GM12875 (cell line): ENCODE results near the gene DPH6.
"Not testable (repeated sequence)": the region's sequence is repeated elsewhere in the genome, so short reads cannot be mapped to it uniquely, and the experiment has no call there.

Source experiments
- H3K4me3 ChIP-seq: one replicate; pipeline ENCODE4 v1.5.1; 2011; ENCODE audit warnings: low read depth, low read length, control low read depth
- TF ChIP-seq, protein P1 (sequence below): IDR thresholded peaks from 2 replicates; pipeline ENCODE4 v1.5.1; 2011; ENCODE audit warnings: low read depth, mild to moderate bottlenecking, control low read depth, inconsistent platforms, low read length, moderate library complexity, borderline replicate concordance; ENCODE audit not compliant: insufficient read depth

Gene DPH6

DNA sequence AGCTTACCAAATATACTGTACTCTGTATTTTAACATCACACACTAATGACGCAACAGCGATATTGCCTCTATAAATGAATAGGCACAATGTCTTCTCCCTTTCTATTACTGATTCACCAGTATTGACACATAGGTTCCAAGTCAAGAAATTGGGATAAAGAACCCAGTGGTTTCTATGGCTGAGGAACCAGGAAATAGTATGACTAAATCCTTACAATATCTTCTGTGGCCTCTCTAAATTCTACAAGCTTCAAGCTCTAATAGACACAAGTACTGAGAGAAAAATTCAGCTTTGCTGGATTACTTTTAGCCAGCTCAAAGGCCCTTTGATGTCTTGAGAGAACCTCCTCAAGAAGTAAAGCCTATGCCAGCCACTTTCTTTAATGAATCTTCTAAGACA, 162.5 kb downstream of the DPH6 start:
- TF ChIP-seq, protein P1, sequence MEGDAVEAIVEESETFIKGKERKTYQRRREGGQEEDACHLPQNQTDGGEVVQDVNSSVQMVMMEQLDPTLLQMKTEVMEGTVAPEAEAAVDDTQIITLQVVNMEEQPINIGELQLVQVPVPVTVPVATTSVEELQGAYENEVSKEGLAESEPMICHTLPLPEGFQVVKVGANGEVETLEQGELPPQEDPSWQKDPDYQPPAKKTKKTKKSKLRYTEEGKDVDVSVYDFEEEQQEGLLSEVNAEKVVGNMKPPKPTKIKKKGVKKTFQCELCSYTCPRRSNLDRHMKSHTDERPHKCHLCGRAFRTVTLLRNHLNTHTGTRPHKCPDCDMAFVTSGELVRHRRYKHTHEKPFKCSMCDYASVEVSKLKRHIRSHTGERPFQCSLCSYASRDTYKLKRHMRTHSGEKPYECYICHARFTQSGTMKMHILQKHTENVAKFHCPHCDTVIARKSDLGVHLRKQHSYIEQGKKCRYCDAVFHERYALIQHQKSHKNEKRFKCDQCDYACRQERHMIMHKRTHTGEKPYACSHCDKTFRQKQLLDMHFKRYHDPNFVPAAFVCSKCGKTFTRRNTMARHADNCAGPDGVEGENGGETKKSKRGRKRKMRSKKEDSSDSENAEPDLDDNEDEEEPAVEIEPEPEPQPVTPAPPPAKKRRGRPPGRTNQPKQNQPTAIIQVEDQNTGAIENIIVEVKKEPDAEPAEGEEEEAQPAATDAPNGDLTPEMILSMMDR, result no peak
- H3K4me3 ChIP-seq, result no peak overlapping the region

DNA sequence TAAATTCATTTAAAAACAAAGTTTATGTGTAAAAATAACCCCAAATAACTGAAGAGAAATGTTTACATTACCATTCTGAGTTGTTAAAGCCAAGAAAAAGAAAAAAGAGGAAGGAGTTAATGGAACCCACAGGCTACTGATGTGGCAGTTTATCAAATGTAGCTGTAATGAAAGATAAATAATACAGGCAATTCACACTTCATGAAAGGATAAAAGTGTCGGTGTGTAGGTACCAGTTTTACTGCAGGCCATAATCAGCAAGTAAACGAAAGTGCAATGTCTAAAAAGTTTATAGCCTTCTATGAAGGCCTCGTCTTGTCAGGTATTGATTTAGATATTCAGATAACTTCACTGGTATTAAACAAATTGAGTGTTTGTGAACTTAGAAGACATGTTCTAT, 164.6 kb downstream of the DPH6 start:
- H3K4me3 ChIP-seq, result no peak overlapping the region
- TF ChIP-seq, protein P1, result no peak

DNA sequence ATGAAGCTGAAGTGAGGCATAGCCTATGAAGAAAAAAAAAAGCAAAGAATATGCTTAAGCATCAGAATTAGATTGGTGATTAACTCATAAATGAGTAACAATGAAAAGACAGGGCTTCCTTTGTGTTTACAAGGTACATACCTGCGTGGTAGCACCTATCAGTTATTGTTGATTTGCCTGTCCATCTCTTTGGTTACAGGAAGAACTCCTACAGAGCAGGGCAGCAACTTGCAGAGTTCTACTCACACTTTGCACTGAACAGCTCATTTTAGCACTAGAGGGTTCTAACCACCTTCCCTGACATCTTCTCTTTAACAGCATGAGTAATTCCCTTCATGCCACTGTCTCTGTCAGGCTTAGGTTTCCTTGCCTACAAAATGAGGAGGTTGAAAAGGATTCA, 166.0 kb downstream of the DPH6 start:
- TF ChIP-seq, protein P1, result no peak
- H3K4me3 ChIP-seq, result no peak overlapping the region

DNA sequence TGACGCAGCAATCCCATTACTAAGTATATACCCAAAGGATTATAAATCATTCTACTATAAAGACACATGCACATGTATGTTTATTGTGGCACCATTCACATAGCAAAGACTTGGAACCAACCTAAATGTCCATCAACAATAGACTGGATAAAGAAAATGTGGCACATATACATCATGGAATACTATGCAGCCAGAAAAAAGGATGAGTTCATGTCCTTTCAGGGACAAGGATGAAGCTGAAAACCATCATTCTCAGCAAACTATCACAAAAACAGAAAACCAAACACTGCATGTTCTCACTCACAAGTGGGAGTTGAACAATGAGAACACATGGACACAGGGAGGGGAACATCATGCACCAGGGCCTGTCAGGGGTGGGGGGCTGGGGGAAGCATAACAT, 167.5 kb downstream of the DPH6 start:
- H3K4me3 ChIP-seq, result not testable (repeated sequence)

DNA sequence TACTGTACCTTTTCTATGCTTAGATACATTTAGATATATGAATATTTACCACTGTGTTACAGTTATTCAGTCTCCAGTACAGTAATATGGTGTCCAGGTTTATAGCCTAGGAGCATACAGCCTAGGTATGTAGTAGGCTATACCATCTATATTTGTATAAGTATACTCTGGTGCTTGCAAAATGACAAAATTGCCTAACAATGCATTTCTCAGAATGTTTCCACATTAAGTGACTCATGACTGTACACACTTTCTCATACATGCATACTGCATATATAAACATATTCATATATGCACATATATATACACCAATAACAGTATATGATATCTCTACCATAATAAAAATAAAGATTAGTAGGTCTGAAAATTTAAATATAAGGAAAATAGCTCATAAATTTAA, 169.3 kb downstream of the DPH6 start:
- TF ChIP-seq, protein P1, result no peak
- H3K4me3 ChIP-seq, result no peak overlapping the region

DNA sequence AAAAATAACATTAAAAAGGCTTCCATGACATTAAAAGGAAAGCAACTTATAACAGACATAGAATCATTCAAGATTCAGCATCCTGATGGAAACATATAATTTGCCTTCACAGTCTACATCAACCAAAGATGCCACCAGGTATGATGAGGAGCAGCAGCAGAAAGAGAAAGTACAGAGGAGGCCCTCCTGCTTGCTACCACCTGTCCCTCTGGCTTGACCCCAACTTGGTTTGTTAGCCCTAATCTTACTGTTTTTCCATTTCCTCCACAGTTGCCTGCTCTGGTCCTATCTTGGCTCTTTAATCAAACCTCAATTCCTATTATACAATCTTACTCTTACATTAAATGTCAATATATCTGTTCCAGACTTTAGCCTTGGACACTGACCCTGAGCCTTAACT, 171.3 kb downstream of the DPH6 start:
- TF ChIP-seq, protein P1, result no peak
- no peak overlapping the region for H3K4me3 ChIP-seq

DNA sequence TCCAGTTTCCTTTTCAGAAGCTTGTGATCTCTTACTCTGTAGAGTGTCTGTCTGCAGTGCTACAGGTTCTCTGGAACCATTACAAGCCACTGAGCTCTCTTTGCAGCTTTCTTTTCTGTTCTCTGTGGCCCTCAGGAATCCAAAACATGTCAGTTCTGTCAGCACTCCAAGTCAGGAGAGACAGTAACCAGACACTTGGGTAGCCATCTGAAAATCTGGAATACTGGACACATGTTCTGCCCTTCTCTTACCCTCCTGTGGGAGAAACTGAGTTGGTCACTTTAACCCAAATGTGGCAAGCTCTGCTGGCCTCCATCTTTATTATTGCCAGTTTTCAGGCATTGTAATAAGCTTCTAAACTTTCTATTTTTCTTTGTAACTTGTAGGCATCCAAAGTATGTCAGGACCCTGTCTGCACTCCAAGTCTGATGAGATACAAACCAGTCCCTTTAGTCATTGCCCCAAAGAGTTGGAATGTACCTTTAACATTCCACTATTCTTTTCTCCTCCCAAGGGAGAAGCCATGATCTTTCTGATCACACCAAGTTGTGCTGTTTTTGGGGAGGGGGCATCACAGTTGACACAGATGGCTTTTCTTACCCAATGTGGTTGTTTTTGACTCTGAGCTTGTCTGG, 183.7 kb downstream of the DPH6 start:
- TF ChIP-seq, protein P1, result no peak
- no peak overlapping the region for H3K4me3 ChIP-seq

DNA sequence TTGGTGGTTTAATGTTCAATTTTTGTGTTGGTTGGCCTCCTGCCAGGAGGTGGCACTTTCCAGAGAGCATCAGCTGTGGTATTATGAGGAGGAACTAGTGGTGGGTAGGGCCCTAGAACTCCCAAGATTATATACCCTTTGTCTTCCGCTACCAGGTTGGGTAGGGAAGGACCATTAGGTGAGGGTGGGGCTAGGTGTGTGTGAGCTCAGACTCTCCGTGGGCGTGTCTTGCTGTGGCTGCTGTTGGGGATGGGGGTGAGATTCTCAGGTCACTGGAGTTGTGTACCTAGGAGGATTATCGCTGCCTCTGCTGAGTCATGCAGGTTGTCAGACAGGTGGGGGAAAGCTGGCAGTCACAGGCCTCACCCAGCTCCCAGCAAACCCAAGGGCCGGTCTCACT, 187.1 kb downstream of the DPH6 start:
- H3K4me3 ChIP-seq, result no peak overlapping the region
- TF ChIP-seq, protein P1, result no peak
